Endothelial cell (in vitro differentiated cells): Measurements from ENCODE around the gene TRIM10. TPM values are rescaled to one million over a fixed set of nuclear protein-coding genes. Genes with fewer than 3 reads are reported as not detected.
"Not testable (repeated sequence)": the region's sequence is repeated elsewhere in the genome, so short reads cannot be mapped to it uniquely, and the experiment has no call there.

Experiments used
- DNase-seq: peaks from one replicate; pipeline ENCODE4 v3.0.0; 2021; ENCODE audit warnings: low spot score
- H3K27ac Mint-ChIP-seq: one replicate; pipeline ENCODE4 v1.8.0; 2021; ENCODE audit warnings: mixed read lengths, inconsistent platforms; ENCODE audit not compliant: unreplicated experiment
- H3K27me3 Mint-ChIP-seq: one replicate; pipeline ENCODE4 v1.8.0; 2021; ENCODE audit warnings: mild to moderate bottlenecking, moderate library complexity, mixed read lengths, inconsistent platforms; ENCODE audit not compliant: unreplicated experiment
- H3K36me3 Mint-ChIP-seq: one replicate; pipeline ENCODE4 v1.8.0; 2021; ENCODE audit warnings: mild to moderate bottlenecking, low read depth, mixed read lengths, inconsistent platforms; ENCODE audit not compliant: unreplicated experiment
- H3K4me1 Mint-ChIP-seq: one replicate; pipeline ENCODE4 v1.8.0; 2021; ENCODE audit warnings: mild to moderate bottlenecking, mixed read lengths, inconsistent platforms; ENCODE audit not compliant: unreplicated experiment
- H3K4me3 Mint-ChIP-seq: one replicate; pipeline ENCODE4 v1.8.0; 2021; ENCODE audit warnings: mild to moderate bottlenecking, mixed read lengths, inconsistent platforms; ENCODE audit not compliant: unreplicated experiment
- H3K9me3 Mint-ChIP-seq: one replicate; pipeline ENCODE4 v1.8.0; 2021; ENCODE audit warnings: mixed read lengths, inconsistent platforms; ENCODE audit not compliant: unreplicated experiment
- total RNA-seq: library from RNA; stranded (reverse); fragmentation: NEBNext Ultra II Directional; extraction: Animal tissue kit (Norgen Biotek cat#: 25700); gene quantifications from one replicate; pipeline ENCODE4 v1.2.1, GENCODE V29; 2021; ENCODE audit not compliant: unreplicated experiment
- TF ChIP-seq, protein P1 (sequence below): fragments of 200-600 bp; sonication (generic); IDR thresholded peaks from one replicate; pipeline ENCODE4 v1.5.0; 2021; ENCODE audit warnings: antibody characterized with exemption; ENCODE audit not compliant: unreplicated experiment

The TRIM10 gene
- total RNA-seq, 1 donor from 2014 or later, result not detected

DNA sequence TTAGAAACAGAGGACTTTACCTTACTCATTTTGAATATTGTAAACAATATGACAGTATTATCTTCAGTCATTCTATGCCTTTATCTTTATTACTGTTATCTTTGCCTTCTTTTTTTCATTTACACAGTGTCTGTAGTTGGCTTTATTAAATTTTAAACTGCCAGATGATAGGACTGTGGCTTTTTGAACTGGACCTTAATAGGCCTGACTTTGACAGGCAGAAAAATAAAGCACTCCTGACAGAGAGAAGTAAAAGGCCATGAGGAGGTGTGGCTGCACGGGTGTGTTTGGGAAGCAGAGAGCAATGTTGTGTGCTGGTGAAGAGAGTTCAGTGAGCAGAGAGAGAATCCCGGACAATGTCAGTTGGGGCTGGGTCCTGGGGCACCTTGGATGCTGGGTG, 17.2 kb downstream of the TRIM10 start:
- TF ChIP-seq, protein P1, sequence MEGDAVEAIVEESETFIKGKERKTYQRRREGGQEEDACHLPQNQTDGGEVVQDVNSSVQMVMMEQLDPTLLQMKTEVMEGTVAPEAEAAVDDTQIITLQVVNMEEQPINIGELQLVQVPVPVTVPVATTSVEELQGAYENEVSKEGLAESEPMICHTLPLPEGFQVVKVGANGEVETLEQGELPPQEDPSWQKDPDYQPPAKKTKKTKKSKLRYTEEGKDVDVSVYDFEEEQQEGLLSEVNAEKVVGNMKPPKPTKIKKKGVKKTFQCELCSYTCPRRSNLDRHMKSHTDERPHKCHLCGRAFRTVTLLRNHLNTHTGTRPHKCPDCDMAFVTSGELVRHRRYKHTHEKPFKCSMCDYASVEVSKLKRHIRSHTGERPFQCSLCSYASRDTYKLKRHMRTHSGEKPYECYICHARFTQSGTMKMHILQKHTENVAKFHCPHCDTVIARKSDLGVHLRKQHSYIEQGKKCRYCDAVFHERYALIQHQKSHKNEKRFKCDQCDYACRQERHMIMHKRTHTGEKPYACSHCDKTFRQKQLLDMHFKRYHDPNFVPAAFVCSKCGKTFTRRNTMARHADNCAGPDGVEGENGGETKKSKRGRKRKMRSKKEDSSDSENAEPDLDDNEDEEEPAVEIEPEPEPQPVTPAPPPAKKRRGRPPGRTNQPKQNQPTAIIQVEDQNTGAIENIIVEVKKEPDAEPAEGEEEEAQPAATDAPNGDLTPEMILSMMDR, result no peak
- Mint-ChIP-seq H3K27ac (no peak overlapping the region), H3K4me1 (no peaks in the 10 kb centered on the region), H3K9me3 (no peaks in the 10 kb centered on the region), H3K36me3 (no peaks in the 10 kb centered on the region), H3K4me3 (no peak overlapping the region), H3K27me3 (peaks cover 7% of the 10 kb centered on the region)
- DNase-seq, result no peak

- no peaks in the 10 kb centered on the region for H3K9me3 Mint-ChIP-seq
- no peak overlapping the region for H3K27ac Mint-ChIP-seq
- no peaks in the 10 kb centered on the region for H3K4me1 Mint-ChIP-seq
- H3K36me3 Mint-ChIP-seq, result no peaks in the 10 kb centered on the region
- peaks cover 5% of the 10 kb centered on the region for H3K27me3 Mint-ChIP-seq
- no peak for DNase-seq
- H3K4me3 Mint-ChIP-seq, result no peak overlapping the region
- TF ChIP-seq, protein P1, result no peak
These were observed 18.3 kb downstream of the TRIM10 start for GRCh38 chr6:30142665-30143064.

GRCh38 chr6:30140240-30140639, 20.8 kb downstream of the TRIM10 start:
- not testable (repeated sequence) for DNase-seq

GRCh38 chr6:30136570-30137286, 24.3 kb downstream of the TRIM10 start:
- Mint-ChIP-seq H3K9me3 (no peaks in the 10 kb centered on the region), H3K4me3 (no peak overlapping the region), H3K4me1 (no peaks in the 10 kb centered on the region), H3K27ac (no peak overlapping the region), H3K27me3 (peaks cover 5% of the 10 kb centered on the region), H3K36me3 (no peaks in the 10 kb centered on the region)
- DNase-seq, result no peak
- TF ChIP-seq, protein P1, result no peak

More at GRCh38 chr6:30140240-30140639, 20.8 kb downstream of the TRIM10 start:
- not testable (repeated sequence) for H3K9me3 Mint-ChIP-seq, H3K27me3 Mint-ChIP-seq, H3K27ac Mint-ChIP-seq, H3K4me1 Mint-ChIP-seq, H3K36me3 Mint-ChIP-seq, H3K4me3 Mint-ChIP-seq

DNA sequence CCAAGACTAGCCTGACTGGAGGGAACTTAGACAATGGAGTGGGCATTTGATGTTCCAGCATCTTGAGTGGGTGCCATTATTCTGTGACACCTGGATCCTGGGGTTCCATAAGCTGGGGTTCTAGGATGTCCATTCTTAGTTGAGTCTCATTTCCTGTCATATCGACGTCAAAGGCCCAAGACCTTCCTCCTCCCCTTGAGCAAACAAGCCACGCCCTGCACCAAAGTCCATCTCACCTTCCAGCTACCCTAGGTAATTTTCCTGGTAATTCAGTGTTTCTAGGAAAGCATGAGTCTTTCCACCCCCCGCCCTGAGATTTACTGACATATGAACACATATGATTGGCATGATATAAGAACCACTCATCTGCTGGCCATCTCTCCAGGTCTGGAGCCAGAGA, 25.3 kb downstream of the TRIM10 start, which contains the start of gene TRIM40:
Gene TRIM40, plus strand, starts transcription at position 384 of the 400 bp plus-strand sequence. CDS start 897 bp downstream, outside the sequence.
- DNase-seq, result no peak
- Mint-ChIP-seq H3K27me3 (peaks cover 5% of the 10 kb centered on the region), H3K27ac (no peak within 1 kb of the TSS), H3K4me1 (peaks cover 3% of the 10 kb centered on the region), H3K9me3 (no peaks in the 10 kb centered on the region), H3K4me3 (no peak within 1 kb of the TSS), H3K36me3 (no peaks in the 10 kb centered on the region)
- TF ChIP-seq, protein P1, result no peak
